Activated gamma-delta T cell treated with Interleukin-2 at 50 U/mL for 16 hours (primary cell): ENCODE measurements around the gene VRK3.
"Not testable (repeated sequence)": the region's sequence is repeated elsewhere in the genome, so short reads cannot be mapped to it uniquely, and the experiment has no call there.

Experiments
- DNase-seq: peaks from one replicate; pipeline ENCODE4 v3.0.0-alpha.2; 2020

Gene VRK3

GRCh38 chr19:49987159-49987698 is 37.9 kb downstream of the VRK3 start:
- peak; percentile 67 for DNase-seq

- DNase-seq = no peak
These were observed 38.8 kb downstream of the VRK3 start for GRCh38 chr19:49986354-49986753.

- no peak for DNase-seq
These were observed 39.3 kb downstream of the VRK3 start for GRCh38 chr19:49985871-49986270.

- no peak for DNase-seq
These were observed 40.7 kb downstream of the VRK3 start for GRCh38 chr19:49984491-49984890.

GRCh38 chr19:49983645-49984229 is 41.4 kb downstream of the VRK3 start:
- peak; percentile 81 for DNase-seq

DNA sequence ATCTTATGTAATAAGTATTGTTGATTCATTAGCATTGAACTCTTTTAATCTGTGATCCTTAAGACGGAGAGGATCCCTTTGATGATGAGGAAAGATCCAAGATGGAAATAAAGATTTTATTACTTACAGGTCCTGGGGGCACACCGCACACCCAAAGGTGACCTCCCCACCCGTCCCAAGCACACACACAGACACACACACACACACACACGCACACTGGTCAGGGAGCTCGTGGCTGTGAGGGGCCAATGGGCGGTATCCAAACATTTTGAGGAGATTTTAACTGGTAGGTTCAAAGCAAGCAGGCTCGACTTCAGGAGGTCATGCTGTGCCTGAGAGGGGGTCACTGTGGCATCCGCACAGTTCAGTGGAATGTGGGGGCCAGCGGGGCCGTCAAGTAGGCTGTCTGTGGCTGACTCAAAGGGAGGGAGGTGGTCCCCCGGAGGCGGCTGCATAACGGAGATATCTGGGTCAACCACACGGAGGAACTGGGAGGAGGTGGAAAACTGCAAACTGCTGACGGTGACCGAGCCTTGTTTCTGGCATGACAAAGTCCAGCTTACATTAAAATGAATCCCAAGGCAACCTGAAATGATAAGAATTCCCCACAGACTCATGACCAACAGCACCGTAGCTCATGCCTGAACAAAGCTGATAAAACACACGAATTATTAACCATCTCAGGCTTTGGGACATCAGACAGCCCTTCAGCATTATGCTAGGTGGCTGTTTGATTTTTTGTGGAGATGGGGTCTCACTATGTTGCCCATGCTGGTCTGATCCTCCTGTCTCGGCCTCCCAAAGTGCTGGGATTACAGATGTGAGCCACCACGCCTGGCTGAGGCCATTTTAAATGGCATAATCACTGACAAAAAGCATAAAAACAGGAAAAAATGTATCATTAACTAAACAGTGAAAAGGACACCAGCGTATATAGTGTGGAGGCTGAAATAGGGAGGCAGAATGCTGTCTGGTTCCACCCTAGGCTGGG is 43.3 kb downstream of the VRK3 start:
- DNase-seq = no peak

GRCh38 chr19:49978324-49978723 is 46.8 kb downstream of the VRK3 start:
- DNase-seq = no peak

DNA sequence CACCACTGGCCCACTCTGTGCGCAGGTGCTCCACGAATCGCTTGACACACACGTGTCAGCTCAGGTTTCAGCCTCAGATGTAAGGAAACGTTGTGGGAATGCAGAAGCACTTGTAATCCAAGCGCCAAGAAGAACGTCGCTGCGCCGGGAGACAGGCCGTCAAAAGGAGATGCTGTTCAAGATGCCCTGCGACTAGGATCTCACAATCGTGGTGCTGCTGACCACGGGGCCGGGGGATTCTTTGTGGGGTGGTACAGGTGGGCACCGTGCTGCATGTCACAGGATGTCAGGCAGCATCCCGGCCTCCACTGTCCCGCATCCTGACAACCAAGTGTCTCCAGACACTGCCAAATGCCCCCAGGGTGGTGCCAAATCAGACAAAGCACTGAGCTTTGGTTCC is 47.3 kb downstream of the VRK3 start:
- no peak for DNase-seq

- no peak for DNase-seq
These were observed 48.1 kb downstream of the VRK3 start for GRCh38 chr19:49977076-49977475.

- DNase-seq = no peak
These were observed 48.7 kb downstream of the VRK3 start for GRCh38 chr19:49976496-49976895.

DNA sequence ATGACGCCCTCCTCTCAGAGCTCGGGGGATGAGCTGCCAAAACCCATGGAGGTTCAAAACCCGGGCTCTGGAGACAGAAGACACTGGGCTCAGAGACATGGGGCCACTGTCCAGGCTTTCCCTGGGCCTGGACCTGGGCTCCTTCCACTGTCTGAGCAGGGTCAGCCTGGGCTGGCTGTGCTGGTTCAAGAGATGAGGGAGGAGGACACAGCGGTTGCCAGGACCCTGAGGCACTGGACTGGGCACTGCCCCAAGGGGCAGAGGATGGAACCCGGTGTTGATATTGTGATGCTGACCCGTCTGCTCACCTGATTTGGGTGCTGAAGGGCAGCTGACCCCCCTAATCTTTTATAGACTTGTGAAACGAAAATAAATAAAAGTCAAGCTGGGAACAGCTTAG is 50.1 kb downstream of the VRK3 start:
- DNase-seq = no peak

- DNase-seq = no peak
These were observed 51.2 kb downstream of the VRK3 start for GRCh38 chr19:49973987-49974386.

DNA sequence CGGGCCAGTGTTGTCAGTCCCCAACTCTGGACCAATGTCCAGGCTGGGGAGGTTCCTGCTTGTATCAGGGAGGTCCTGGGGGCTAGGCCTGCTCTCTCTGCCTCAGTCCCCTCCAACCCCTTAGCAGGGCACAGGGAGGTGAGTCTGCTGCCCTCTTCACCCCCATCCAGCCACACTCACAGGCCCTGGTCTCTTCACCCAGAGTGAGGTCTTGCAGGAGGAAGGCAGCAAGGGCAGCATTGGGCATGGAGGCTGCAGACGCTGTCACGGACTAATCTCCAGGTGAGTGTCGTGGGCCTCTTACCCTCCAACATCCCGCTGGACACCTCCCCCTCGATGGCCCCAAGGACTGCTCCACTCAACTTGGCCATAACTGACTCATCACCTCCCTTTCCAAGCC is 52.3 kb downstream of the VRK3 start:
- no peak for DNase-seq

- no peak for DNase-seq
These were observed 53.2 kb downstream of the VRK3 start for GRCh38 chr19:49971991-49972411.

DNA sequence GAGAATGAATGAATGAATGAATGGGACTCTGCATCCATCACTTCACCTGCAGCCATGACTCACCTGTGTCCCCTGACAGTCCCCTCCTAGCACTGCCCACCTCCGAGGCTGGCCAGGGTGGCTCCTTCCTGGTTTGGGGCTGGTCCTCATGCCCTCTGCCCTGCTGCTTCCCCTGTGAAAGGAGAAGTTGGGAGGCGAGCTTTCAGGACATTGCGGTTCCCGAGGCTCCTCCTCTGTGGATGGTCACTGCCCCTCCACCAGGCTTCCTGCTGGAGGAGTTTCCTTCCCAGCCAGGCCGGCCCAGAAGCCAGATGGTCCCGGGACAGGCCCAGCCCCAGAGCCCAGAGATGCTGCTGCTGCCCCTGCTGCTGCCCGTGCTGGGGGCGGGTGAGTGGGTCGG is 55.8 kb downstream of the VRK3 start:
- DNase-seq = not testable (repeated sequence)

- DNase-seq = no peak
These were observed 56.8 kb downstream of the VRK3 start for GRCh38 chr19:49968279-49968922.

DNA sequence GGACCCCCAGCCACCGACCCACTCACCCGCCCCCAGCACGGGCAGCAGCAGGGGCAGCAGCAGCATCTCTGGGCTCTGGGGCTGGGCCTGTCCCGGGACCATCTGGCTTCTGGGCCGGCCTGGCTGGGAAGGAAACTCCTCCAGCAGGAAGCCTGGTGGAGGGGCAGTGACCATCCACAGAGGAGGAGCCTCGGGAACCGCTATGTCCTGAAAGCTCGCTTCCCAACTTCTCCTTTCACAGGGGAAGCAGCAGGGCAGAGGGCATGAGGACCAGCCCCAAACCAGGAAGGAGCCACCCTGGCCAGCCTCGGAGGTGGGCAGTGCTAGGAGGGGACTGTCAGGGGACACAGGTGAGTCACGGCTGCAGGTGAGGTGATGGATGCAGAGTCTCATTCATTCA is 64.2 kb downstream of the VRK3 start, which contains the start of gene SIGLEC11:
Gene SIGLEC11, minus strand, starts transcription at position 193 of the 400 bp plus-strand sequence. Its CDS starts 91 bp downstream, at position 102.
- DNase-seq = not testable (repeated sequence)

- not testable (repeated sequence) for DNase-seq
These were observed 65.3 kb downstream of the VRK3 start for GRCh38 chr19:49959892-49960291.

DNA sequence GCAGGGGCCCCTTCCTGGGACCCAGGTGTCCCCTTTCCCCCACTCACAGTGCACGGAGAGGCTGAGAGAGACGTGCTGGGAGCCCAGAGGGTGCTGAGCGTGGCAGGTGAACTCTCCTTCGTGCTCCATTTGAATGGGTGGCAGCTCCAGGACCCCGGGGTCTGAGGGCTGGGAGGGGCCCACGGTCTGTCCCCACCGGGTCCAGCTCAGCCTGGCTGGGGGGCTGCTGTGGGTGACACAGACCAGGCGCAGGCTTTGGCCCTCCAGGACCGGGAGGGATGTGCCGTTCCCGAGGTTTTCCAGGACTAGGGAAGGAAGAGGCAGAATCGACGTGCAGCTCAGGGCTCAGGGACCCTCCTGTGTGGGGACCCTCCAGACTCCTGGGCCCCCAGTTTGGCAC is 66.6 kb downstream of the VRK3 start:
- DNase-seq = not testable (repeated sequence)

- DNase-seq = not testable (repeated sequence)
These were observed 67.0 kb downstream of the VRK3 start for GRCh38 chr19:49958144-49958543.

GRCh38 chr19:49957262-49957915 is 67.8 kb downstream of the VRK3 start:
- DNase-seq = no peak

- no peak for DNase-seq
These were observed 69.1 kb downstream of the VRK3 start for GRCh38 chr19:49956115-49956495.

DNA sequence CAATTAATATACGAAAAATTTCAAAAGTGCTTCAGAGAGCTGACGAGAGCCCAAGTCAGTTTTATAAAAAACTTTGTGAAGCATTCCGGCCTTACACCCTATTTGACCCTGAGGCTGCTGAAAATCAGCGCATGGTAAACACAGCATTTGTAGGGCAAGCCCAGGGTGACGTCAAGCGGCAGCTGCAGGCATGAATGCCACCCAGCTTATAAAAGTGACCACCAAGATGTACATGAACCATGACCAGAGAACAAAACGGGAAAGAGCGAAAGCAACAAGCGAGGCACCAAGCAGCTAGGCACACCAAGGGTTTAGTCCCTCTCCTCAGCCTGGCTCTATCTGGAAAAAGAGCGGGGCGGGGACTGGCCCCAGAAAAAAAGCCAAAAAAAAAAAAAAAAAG is 70.2 kb downstream of the VRK3 start:
- DNase-seq = no peak
